Measurements from ENCODE around the gene ZNF286A.
"Not testable (repeated sequence)": the region's sequence is repeated elsewhere in the genome, so short reads cannot be mapped to it uniquely, and the experiment has no call there.

Gene ZNF286A

DNA sequence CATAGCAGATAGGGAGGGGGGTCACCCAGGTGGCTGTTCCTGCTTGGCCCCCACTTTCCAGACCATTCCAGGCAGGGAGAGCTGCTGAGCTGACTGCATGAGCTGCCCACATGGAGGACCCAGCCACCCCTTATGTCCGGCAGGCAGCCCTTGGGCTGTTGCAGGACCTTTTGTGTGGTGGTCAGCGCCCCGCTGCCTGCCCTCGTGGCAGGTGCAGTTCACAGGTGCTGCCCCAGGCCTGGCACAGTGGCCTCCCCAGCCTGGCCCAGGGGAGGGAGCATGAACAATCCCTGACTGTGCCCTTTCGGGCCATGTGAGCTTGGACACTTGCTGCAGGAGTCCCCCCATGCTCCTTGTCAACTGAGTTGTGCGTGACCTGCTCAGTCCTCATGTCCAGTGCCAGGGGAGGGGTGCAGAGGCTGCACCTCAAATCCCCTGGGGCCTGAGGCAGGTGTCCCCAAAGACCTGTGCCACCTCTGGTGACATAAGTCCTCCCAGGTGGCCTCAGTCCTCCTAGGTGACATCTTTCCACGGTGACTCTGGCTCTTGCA, 41.1 kb downstream of the ZNF286A start:
- TF ChIP-seq, protein P1, sequence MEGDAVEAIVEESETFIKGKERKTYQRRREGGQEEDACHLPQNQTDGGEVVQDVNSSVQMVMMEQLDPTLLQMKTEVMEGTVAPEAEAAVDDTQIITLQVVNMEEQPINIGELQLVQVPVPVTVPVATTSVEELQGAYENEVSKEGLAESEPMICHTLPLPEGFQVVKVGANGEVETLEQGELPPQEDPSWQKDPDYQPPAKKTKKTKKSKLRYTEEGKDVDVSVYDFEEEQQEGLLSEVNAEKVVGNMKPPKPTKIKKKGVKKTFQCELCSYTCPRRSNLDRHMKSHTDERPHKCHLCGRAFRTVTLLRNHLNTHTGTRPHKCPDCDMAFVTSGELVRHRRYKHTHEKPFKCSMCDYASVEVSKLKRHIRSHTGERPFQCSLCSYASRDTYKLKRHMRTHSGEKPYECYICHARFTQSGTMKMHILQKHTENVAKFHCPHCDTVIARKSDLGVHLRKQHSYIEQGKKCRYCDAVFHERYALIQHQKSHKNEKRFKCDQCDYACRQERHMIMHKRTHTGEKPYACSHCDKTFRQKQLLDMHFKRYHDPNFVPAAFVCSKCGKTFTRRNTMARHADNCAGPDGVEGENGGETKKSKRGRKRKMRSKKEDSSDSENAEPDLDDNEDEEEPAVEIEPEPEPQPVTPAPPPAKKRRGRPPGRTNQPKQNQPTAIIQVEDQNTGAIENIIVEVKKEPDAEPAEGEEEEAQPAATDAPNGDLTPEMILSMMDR (IDR thresholded peaks at IDR 0.05; ENCODE audit: low read depth, low read length) = no peak
- no peak for DNase-seq (ENCODE audit: extremely low read depth, low read depth)

- DNase-seq (ENCODE audit: extremely low read depth, low read depth) = no peak
- TF ChIP-seq, protein P1 (IDR thresholded peaks at IDR 0.05; ENCODE audit: low read depth, low read length) = no peak
Observed at GRCh38 chr17:15741624-15742023, 42.1 kb downstream of the ZNF286A start.

- TF ChIP-seq, protein P1 (IDR thresholded peaks at IDR 0.05; ENCODE audit: low read depth, low read length) = no peak
Observed at GRCh38 chr17:15742051-15742795, 42.7 kb downstream of the ZNF286A start.

GRCh38 chr17:15742921-15743320, 43.4 kb downstream of the ZNF286A start:
- TF ChIP-seq, protein P1 (IDR thresholded peaks at IDR 0.05; ENCODE audit: low read depth, low read length) = no peak
- DNase-seq (ENCODE audit: extremely low read depth, low read depth) = no peak

More at GRCh38 chr17:15742051-15742795, 42.7 kb downstream of the ZNF286A start:
- DNase-seq (ENCODE audit: extremely low read depth, low read depth) = no peak

GRCh38 chr17:15744074-15744676, 44.6 kb downstream of the ZNF286A start:
- TF ChIP-seq, protein P1 (IDR thresholded peaks at IDR 0.05; ENCODE audit: low read depth, low read length) = no peak
- no peak for DNase-seq (ENCODE audit: extremely low read depth, low read depth)

DNA sequence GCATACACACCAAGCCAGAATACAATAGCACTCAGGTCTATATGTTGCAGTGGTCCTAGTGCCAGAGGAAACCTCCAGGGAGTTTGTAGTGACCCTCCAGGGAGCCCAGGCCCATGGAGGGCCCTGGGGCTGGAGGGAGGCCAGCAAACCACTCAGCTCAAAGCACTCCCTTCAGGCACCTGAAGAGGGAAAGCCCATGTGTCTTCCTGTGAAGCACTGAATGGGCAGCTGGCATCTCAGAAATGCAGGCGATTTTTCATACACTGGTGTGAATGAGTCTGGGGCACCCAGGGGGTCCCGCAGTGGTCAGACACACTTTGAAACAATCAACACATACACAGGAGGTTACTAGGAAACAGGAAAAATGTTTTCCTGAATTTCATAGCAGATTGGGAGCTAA, 45.3 kb downstream of the ZNF286A start:
- TF ChIP-seq, protein P1 (IDR thresholded peaks at IDR 0.05; ENCODE audit: low read depth, low read length) = no peak
- DNase-seq (ENCODE audit: extremely low read depth, low read depth) = no peak

GRCh38 chr17:15749403-15749802, 49.9 kb downstream of the ZNF286A start:
- DNase-seq (ENCODE audit: extremely low read depth, low read depth) = not testable (repeated sequence)

- not testable (repeated sequence) for DNase-seq (ENCODE audit: extremely low read depth, low read depth)
Observed at GRCh38 chr17:15768865-15769533, 69.4 kb downstream of the ZNF286A start.
